Hindlimb muscle (tissue), 1 donor: Measurements from ENCODE around the gene FCAMR. TPM values are rescaled to one million over a fixed set of nuclear protein-coding genes. Genes with fewer than 3 reads are reported as not detected.

Experiments
- DNase-seq: peaks from one replicate; pipeline ENCODE4 v3.0.0-alpha.2; 2013
- polyA plus RNA-seq: library from polyadenylated mRNA; unstranded; fragments of 120-200 nt; gene quantifications from one replicate; pipeline ENCODE4 v1.2.1, GENCODE V29; 2013; ENCODE audit not compliant: insufficient read length

The FCAMR gene
- polyA plus RNA-seq, 1 donor = not detected

DNA sequence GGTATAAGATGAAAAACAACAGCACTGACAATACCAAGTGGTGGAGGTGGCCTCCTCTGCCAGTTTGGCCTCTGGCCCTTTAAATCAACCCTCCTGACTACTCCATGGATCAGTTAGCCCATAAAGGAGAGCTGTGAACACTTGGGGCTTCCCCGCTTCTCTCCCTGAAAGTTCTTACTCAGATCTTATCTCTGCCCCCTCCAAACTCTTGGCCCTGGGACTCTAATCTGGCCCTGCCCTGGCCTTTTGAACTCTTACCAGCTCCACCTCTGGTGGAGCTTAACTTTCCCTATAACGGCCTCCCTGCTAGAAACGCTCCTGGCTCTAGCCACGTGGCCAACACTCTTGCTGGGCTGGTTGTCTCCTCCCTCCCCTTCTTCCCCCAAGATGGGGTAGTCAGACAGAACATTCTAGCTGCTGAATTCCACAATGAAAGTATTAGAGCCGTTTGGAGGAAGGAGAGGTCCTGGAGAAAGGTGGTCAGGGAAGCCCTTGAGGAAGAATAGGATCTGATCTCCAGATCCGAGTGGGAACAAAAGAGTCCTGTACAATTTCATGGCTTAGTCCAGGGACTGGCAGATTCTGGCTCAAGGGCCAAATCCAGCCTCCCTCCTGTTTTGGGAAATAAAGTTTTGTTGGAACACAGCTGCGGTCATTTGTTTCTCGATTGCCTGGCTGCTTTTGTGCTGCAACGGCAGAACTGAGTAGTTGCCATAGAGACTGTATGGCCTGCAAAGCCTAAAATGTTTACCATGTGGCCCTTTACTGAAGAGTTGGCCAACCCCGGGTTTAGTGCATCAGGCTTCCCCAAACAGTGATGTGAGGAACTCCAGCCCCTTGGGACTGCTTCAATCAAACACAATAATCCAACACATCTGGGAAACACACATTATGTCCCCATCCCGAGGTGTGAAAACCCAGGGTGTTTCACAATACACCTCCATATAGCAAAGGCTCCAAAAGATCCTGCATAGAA lies 14.5 kb downstream of the FCAMR start:
- DNase-seq = no peak

DNA sequence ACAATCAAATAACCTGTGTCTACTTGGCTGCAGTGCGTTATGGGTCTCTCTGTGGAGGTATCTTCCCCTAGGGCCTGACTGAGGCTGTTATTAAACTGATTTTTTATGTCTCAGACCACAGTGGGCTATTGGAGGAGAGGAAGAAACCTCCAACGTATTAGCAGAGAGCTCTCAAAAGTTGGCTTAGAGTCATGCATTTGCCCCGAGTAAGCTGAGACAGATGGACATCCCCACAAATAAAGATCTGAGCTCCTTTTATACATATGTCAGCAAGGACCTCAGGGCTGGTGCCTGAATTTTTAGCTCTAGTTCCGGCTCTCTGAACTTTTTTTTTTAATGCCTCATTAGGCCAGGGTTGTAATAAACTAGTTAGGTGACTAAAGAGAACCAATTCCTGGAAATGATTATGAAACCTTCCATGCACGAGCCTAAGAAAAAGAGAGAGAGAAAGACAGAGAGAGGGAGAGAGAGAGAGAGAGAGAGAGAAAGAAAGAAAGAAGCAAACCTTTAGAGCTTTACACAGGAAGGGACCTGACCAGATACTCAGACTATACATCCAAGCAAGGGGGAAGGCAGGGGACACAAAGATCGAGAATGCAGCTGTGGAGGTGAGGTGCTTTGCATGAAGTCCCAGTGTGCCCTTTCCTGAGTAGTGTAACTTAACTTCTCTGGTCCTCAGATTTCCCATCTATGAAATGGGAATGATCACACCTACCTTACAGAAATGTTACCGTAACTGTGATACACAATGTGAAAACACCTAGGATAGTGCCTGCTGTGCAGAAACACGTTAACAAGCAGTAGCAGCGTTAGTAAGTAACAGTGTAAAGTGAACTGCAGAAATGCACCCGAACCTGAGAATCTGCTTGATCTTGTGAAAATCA lies 15.6 kb downstream of the FCAMR start:
- DNase-seq = no peak

DNA sequence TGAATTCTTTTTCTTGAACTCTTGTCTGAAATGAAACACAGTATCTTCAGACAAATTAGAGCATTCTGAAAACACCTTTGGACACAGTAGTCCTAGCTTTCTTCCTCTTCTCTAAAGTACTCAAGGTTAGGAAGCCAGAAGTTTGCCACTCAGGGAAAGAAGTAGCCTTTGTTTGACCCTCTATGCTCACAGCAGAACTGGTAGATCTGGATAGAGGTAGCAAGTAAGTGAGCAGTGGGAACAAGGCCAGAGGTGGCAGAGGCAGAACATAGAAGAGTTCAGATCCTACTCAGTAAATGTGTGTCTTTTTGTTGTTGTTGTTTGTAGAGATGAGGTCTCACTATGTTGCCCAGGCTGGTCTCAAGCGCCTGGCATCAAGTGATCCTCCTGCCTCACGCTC lies 16.6 kb downstream of the FCAMR start:
- DNase-seq = no peak

GRCh38 chr1:206953126-206953525 lies 17.1 kb downstream of the FCAMR start:
- DNase-seq = no peak

DNA sequence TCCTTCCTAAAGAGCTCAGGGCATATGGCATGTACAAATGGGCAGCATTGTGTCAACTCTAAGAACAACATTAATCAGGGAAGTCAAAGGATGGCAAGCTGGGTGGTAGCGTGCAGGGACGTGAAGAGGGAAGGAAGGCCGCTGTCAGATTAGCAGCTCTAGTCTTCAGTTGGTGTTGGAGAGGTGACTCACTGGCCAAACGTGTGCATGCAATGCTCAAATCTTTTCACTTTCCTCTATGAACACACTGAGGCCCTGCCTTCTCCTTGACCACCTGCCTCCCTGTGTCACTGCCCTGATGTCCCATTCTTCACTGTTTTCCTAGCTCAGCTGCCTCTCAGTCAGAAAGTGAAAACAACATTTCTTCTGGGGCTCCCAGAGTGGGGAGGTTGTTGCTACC lies 18.1 kb downstream of the FCAMR start:
- no peak for DNase-seq

DNA sequence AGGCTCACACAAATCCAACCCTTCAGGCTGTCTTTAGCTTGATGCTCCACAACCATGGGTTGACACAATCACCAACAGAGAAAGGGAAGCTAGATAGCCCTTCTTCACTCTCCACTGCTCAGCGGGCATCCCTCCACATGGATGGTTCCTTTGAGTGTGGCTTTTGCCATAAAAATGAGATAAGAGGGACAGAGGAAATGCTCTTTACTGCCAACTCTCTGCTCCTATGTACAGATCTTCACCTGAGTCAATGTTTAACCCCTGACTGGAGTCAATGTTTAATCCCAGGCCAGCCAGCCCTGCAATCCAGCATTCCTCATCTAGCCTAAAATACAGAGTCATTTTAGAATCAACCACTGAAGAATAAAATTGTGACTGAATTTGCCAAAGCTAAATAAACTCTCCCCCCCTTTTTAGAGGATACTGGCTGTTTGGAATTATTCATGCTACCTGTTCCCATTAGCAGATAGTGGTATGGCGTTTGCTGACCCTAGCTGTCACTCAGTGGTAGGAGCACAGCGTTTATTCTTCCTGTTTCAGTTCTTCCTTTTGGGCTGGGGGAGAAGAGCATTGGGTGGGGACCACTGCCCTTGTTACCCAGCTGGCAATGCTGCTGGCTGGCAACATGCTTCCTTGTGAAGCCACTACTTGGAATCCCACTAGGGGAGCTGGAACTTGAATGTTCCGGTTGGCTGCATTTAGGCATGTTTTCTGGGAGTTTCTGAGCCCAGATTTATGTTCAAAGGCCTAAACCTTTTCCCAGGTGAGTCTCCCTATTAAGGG lies 18.8 kb downstream of the FCAMR start:
- DNase-seq = no peak

DNA sequence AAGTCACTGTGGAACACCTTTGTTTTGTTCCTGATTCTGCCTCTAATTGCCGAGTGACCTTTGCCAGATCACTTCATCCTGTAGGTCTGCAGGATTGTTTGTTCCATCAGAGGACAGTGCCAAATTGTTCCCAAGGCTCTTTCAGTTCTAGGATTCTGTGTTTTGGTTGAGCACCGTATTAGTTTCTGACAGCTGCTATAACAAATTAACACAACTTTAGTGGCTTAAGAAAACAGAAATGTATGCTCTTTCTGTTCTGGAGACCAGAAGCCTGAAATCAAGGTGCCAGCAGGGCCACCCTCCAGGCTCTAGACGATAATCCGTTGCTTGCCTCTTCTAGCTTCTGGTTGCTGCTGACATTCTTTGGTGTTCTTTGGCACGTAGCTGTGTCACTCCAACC lies 20.6 kb downstream of the FCAMR start:
- DNase-seq = no peak

DNA sequence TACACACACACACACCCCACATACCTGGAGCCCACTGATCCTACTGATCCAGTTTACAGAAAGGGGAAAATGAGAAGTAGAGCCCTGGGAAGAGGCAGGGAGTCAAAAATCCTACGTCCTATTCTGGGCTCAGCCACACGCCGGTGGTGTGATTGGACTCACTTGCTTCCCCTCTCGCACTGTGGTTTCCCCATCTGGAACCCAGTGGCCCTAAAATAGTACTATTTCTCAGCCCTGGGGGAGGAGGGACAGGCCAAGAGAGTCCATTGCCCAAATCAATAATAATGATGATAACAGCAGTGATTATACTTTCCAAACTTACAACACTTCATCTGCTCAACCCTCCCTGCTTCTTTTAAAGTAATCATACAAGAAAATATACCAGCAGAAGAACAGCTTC lies 21.1 kb downstream of the FCAMR start:
- no peak for DNase-seq

DNA sequence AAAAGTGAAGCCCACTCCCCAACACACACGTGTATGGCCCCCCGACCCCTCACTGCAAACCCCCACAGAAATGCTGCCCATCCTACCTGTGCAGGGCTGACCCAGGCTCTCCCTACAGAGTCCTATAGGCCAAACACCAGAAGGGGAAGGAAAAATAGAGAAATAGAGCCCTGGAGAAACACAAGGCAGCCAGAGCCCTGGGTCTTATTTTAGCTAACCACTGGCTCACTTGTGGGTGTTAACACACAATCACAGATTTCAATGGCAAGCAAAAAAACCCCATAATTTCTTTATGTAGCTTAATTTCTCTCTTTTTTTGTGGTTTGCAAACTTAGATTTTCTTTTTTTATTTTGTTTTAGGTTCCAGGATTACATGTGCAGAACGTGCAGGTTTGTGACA lies 23.0 kb downstream of the FCAMR start:
- no peak for DNase-seq

- no peak for DNase-seq
Observed at GRCh38 chr1:206946261-206946660, 24.0 kb downstream of the FCAMR start, which contains the start of gene PIGR. TSS of gene PIGR (minus strand) at chr1:206946466. CDS start at chr1:206940531, 5,935 bp downstream.

- DNase-seq = no peak
Observed at GRCh38 chr1:206945779-206946178, 24.5 kb downstream of the FCAMR start.

DNA sequence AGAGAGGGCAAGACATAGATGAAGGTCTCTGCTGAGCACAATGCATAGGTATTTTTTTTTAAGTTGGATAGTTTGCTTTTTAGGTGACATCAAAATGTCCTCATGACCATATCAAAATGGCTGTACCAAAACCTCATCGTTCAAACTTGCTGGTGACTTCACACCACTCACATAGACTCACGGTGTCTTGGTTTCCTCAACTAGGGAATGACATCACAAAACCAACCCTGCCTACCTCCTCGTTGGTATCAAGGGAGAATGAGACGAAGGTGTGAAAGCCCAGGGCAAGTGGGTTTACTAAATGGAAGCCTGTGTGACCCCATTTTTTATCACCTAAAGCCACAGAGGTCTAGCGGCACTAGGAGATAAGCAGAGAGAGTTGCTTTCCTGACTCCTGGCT lies 25.6 kb downstream of the FCAMR start:
- no peak for DNase-seq

- no peak for DNase-seq
Observed at GRCh38 chr1:206941766-206942418, 28.4 kb downstream of the FCAMR start.

- DNase-seq = no peak
Observed at GRCh38 chr1:206940588-206940936, 29.7 kb downstream of the FCAMR start.

- DNase-seq = no peak
Observed at GRCh38 chr1:206939841-206940587, 30.2 kb downstream of the FCAMR start.

DNA sequence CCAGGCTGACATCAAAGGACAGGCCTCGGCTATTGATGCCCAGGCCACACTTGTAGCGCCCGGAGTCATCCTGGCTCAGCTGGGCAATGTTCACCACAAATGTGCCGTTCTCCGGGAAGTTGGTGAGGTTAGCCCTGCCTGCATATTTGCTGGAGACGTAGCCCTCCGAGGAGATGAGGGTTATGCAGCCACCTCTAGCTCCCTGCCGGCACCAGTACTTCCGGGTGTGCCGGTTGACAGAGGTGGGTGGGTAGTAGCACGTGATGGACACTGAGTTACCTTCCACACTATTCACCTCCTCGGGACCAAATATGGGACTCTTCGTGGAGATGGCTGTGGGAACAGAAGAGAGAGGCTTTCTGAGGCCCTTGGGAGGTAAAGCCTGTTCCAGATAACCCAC lies 31.1 kb downstream of the FCAMR start:
- DNase-seq = no peak

- DNase-seq = no peak
Observed at GRCh38 chr1:206937425-206937824, 32.8 kb downstream of the FCAMR start.

GRCh38 chr1:206935491-206936067 lies 34.7 kb downstream of the FCAMR start:
- DNase-seq = no peak

DNA sequence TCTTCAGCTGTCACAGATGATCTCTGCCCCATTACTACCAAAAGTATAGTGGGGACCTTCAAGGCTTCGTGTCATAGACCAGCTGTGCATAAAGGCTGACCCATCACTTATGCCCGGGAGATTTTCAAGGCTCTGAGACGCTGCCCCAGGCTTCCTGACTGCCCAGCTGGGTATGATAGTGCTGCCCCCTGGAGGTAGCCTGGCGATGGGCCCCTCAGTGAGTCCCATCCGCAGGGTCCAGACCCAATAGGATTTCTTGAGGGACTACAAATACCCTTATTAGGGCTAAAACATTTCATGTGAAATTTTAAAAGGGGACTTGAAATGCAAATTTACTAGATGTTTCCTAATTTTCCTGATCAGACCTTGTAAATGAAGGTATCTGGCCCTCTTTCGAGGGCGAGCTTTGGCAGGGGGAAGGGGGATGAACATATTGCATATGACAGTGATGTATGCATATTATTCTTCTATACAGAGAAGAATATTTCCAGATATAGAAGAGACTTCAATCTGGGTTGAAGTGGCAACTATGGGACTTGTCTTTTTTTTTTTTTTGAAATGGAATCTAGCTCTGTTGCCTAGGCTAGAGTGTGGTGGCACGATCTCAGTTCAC lies 36.8 kb downstream of the FCAMR start:
- no peak for DNase-seq

DNA sequence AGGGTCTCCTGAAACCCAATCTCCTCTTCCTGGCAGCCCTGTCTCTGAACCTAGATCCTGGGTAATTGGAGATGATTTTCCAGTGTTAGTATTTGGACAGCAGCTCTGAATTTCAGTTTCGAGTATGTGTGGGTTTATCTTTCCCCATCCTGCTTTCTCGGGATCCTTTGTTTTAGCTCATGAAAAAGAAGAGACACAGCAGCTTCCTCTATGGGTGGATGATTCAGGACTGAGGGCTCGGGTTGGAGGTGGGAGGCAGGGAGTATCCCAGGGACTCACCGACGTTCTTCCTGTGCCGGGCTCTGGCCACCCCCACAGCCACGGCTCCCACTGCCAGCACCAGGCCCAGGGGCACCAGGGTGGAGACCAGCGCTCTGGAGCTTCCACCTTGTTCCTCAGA lies 38.1 kb downstream of the FCAMR start:
- DNase-seq = no peak

- no peak for DNase-seq
Observed at GRCh38 chr1:206931709-206932108, 38.6 kb downstream of the FCAMR start.
